GM12878 (cell line): ENCODE results near the gene CACFD1. TPM values are rescaled to one million over a fixed set of nuclear protein-coding genes. Genes with fewer than 3 reads are reported as not detected.

Source experiments
- ATAC-seq: fragments of 200-7000 bp; cut with Tn5 transposase; 3 replicates; pipeline ENCODE4 v1.9.1; 2020; ENCODE audit warnings: mild to moderate bottlenecking, moderate library complexity
- BruUV-seq: library from RNA; stranded (reverse); fragments of 400-500 nt; replicated peaks from 2 replicates; lab custom pipeline; 2021; lab: Mats Ljungman, UMichigan
- CTCF ChIA-PET: fragments of 300-600 bp; sonication (Branson Sonifier 250); formaldehyde crosslinking; extraction: SDS; loops from one replicate; lab custom pipeline; 2021; ENCODE audit warnings: inconsistent platforms; lab: Yijun Ruan, JAX
- POLR2A ChIA-PET: fragments of 350-600 bp; formaldehyde crosslinking; extraction: SDS; loops from one replicate; lab custom pipeline; 2021; ENCODE audit warnings: inconsistent platforms; lab: Charles Lee
- RAD21 ChIA-PET: fragments of 300-600 bp; sonication (Branson Sonifier 250); formaldehyde crosslinking; loops from one replicate; lab custom pipeline; 2023; ENCODE audit warnings: antibody characterized with exemption; ENCODE audit not compliant: unreplicated experiment; lab: Charles Lee
- SMC1A ChIA-PET: fragments of 300-600 bp; sonication (Branson Sonifier 250); formaldehyde crosslinking; loops from one replicate; lab custom pipeline; 2023; ENCODE audit not compliant: unreplicated experiment, uncharacterized antibody; lab: Charles Lee
- DNase-seq: peaks from one replicate; pipeline ENCODE4 v3.0.0-alpha.2; 2011; ENCODE audit warnings: low read depth, low spot score
- FAIRE-seq: peaks from 3 replicates; lab custom pipeline; 2011; peaks lifted over from hg19 to GRCh38; lab: Jason Lieb, UNC
- H2AFZ ChIP-seq: 2 replicates; pipeline ENCODE4 v1.6.0; 2011; ENCODE audit warnings: low read depth, low read length, control low read depth; ENCODE audit not compliant: control insufficient read depth
- H3K27ac ChIP-seq: 2 replicates; pipeline ENCODE4 v1.5.1; 2011; ENCODE audit warnings: control low read depth; ENCODE audit not compliant: control insufficient read depth, insufficient read depth
- H3K27me3 ChIP-seq, 2 experiments: replicated peaks in 1 of 2; 2 replicates each; pipeline versions ENCODE4 v1.6.0 to v1.6.1; 2011; ENCODE audit warnings: low read length in 1 of 2; ENCODE audit not compliant: control insufficient read depth in 2 of 2, insufficient read depth in 2 of 2
- H3K36me3 ChIP-seq, 2 experiments: 2 replicates each; pipeline ENCODE4 v1.5.1; 2011; ENCODE audit warnings: low read length in 1 of 2; ENCODE audit not compliant: control insufficient read depth in 2 of 2, insufficient read depth in 2 of 2
- H3K4me1 ChIP-seq: 2 replicates; pipeline ENCODE4 v1.6.1; 2011; ENCODE audit warnings: mild to moderate bottlenecking, low read length, moderate library complexity, mixed read lengths; ENCODE audit not compliant: control insufficient read depth, insufficient read depth
- H3K4me2 ChIP-seq: 2 replicates; pipeline ENCODE4 v1.6.0; 2011; ENCODE audit warnings: control low read depth; ENCODE audit not compliant: control insufficient read depth, insufficient read depth
- H3K4me3 ChIP-seq: fragments of 200-600 bp; sonication (generic); 2 replicates; pipeline ENCODE4 v1.5.1; 2016
- H3K79me2 ChIP-seq: 2 replicates; pipeline ENCODE4 v1.6.0; 2011; ENCODE audit warnings: low read length; ENCODE audit not compliant: control insufficient read depth, insufficient read depth
- H3K9ac ChIP-seq: 2 replicates; pipeline ENCODE4 v1.8.0; 2011; ENCODE audit warnings: low read length, control low read depth, mixed read lengths; ENCODE audit not compliant: control insufficient read depth, insufficient read depth
- H3K9me3 ChIP-seq: replicated peaks from 3 replicates; pipeline ENCODE4 v1.5.1; 2011; ENCODE audit warnings: mild to moderate bottlenecking, low read length; ENCODE audit not compliant: control insufficient read depth, insufficient read depth
- H4K20me1 ChIP-seq: 2 replicates; pipeline ENCODE4 v1.6.0; 2011; ENCODE audit not compliant: control insufficient read depth, insufficient read depth
- BHLHE40 ChIP-seq, 2 experiments: fragments of 450-650 bp in 1 of 2; IDR thresholded peaks; 2 replicates each; pipeline ENCODE4 v1.6.1; 2011 to 2017; ENCODE audit warnings: low read depth in 2 of 2, borderline replicate concordance in 1 of 2, improper control_type of control experiment in 1 of 2, low read length in 1 of 2, mild to moderate bottlenecking in 1 of 2
- BMI1 ChIP-seq: fragments of 450-650 bp; IDR thresholded peaks from 2 replicates; pipeline ENCODE4 v1.6.1; 2016; ENCODE audit warnings: mild to moderate bottlenecking, moderate library complexity, borderline replicate concordance
- CEBPZ ChIP-seq: fragments of 150-350 bp; IDR thresholded peaks from 2 replicates; pipeline ENCODE4 v1.6.1; 2016; ENCODE audit warnings: low read depth, low read length
- CHD2 ChIP-seq: IDR thresholded peaks from 2 replicates; pipeline ENCODE4 v1.6.1; 2011; ENCODE audit warnings: low read depth, low read length, improper control_type of control experiment, borderline replicate concordance
- DPF2 ChIP-seq: fragments of 450-650 bp; IDR thresholded peaks from 2 replicates; pipeline ENCODE4 v1.6.1; 2017; ENCODE audit warnings: mild to moderate bottlenecking
- IRF4 ChIP-seq: IDR thresholded peaks from 2 replicates; pipeline ENCODE4 v1.6.1; 2011; ENCODE audit warnings: low read depth, low read length
- JUND ChIP-seq: IDR thresholded peaks from 2 replicates; pipeline ENCODE4 v1.6.1; 2012; ENCODE audit warnings: low read depth, mild to moderate bottlenecking, low read length, improper control_type of control experiment, moderate library complexity
- NRF1 ChIP-seq: conservative IDR thresholded peaks from 2 replicates; pipeline ENCODE4 v1.6.1; 2011; ENCODE audit warnings: mild to moderate bottlenecking, low read depth, low read length, improper control_type of control experiment
- POLR2AphosphoS2 ChIP-seq: IDR thresholded peaks from 2 replicates; pipeline ENCODE4 v1.6.1; 2011; ENCODE audit warnings: low read depth, mild to moderate bottlenecking, low read length, improper control_type of control experiment, moderate library complexity
- SP1 ChIP-seq: IDR thresholded peaks from one replicate; pipeline ENCODE4 v1.6.1; 2011; ENCODE audit warnings: low read depth, low read length
- USF1 ChIP-seq: IDR thresholded peaks from 2 replicates; pipeline ENCODE4 v1.6.1; 2011; ENCODE audit warnings: borderline replicate concordance, low read depth, mild to moderate bottlenecking, moderate library complexity, mixed read lengths, low read length; ENCODE audit not compliant: insufficient read depth; ENCODE audit errors: extremely low read length
- ZBTB40 ChIP-seq: fragments of 450-650 bp; IDR thresholded peaks from 2 replicates; pipeline ENCODE4 v1.6.1; 2016; ENCODE audit warnings: mild to moderate bottlenecking, moderate library complexity, borderline replicate concordance
- ZNF207 ChIP-seq: fragments of 450-650 bp; IDR thresholded peaks from 2 replicates; pipeline ENCODE4 v1.6.1; 2014; ENCODE audit warnings: antibody characterized with exemption, mild to moderate bottlenecking, borderline replicate concordance
- ZNF24 ChIP-seq: fragments of 450-650 bp; IDR thresholded peaks from 2 replicates; pipeline ENCODE4 v1.6.1; 2017; ENCODE audit warnings: antibody characterized with exemption, mild to moderate bottlenecking
- WGBS: methylation state at CpG from one replicate; pipeline ENCODE4 v1.1.6; 2016; ENCODE audit warnings: low lambda C conversion rate; ENCODE audit not compliant: insufficient replicate concordance, insufficient coverage; ENCODE audit errors: missing lambda C conversion rate; 5-methylcytosine and 5-hydroxymethylcytosine counted together
- in situ Hi-C: fragments of 300-500 bp; cut with MboI; formaldehyde crosslinking; loops from 9 replicates; pipeline ENCODE4 v1.14.3; 2018; ENCODE audit warnings: mixed read lengths
- intact Hi-C: fragments of 100-400 bp; cut with micrococcal nuclease; formaldehyde crosslinking; loops from one replicate; pipeline ENCODE4 v1.14.2; 2022; ENCODE audit not compliant: unreplicated experiment
- polyA plus RNA-seq, 11 experiments: library from polyadenylated mRNA; depleted of rRNA in 4 of 11; unstranded in 6 of 11; stranded (reverse) in 5 of 11; fragments of >200 nt; fragmentation: Nextera tagmentation in 4 of 11; fragmentation: Illumina TruSeq in 1 of 11; extraction: Ambion mirVana in 4 of 11; extraction: Trizol in 1 of 11; gene quantifications; 1 replicate in 1 of 11; 2 replicates in 10 of 11; pipeline versions ENCODE4 v1.2.1 to v1.2.3, GENCODE V29; 2011 to 2016; ENCODE audit warnings: inconsistent platforms in 2 of 11, missing spikeins in 2 of 11, low read depth in 1 of 11
- total RNA-seq, 4 experiments: library from RNA; depleted of rRNA in 3 of 4; stranded (reverse); fragments of >200 nt in 3 of 4; fragmentation: Illumina TruSeq in 1 of 4; extraction: Trizol in 1 of 4; gene quantifications; 2 replicates each; pipeline versions ENCODE4 v1.2.1 to v1.2.3, GENCODE V29; 2013 to 2021

Gene CACFD1
- total and polyA plus RNA-seq, 10 of the 15 experiments (the other 5 are each of a cell fraction or from before 2014, with no cell fraction given), result 0.09 to 5.8 (median 1.4) TPM; not detected in 1

DNA sequence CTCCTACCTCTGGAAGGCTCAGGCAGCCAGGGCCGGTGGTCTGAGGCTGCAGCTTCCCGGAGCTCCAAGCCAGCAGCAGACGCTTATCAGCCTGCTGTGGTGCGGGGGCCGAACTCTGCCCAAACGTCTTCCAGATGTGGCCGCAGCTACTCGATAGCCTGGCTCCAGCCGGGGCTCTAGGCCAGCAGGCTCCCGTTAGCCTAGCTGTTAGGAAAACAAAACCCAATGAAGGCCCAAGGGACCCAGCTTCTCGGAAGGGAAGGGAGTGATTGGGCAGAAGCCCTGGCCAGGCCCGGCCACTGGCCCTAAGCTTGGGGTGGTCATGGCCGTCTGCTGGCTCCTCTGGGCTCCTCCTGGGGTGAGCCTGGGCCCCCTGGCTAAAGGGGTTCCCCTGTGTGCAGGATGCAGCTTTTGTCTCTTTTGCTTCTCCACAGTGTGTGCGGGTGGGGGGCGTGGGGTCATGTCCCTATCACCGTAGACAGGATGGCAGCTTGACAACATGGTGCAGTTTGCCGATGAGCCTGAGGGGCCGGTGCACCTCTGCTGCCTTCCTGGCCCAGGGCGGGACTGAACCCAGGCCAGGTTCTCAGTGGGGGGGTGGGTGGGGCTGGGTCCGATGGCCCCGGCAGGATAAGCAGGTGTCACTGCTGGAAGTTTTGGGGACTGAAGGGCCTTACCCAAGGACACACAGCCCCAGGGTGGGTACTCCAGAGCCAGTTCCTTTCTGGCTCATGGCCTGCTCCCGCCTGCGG lies 46.3 kb downstream of the CACFD1 start:
- no peaks in the 10 kb centered on the region for H3K4me1 ChIP-seq
- H3K4me3 ChIP-seq, result no peak overlapping the region
- in situ Hi-C loops, result no loop called here
- SMC1A ChIA-PET, result no interaction called here
- intact Hi-C loops, result no loop called here
- no peak overlapping the region for H3K9ac ChIP-seq
- DNase-seq, result no peak
- H3K27ac ChIP-seq, result no peak overlapping the region
- H3K9me3 ChIP-seq, result peaks cover 7% of the 10 kb centered on the region; the same call in 2 of the 3 replicates
- RAD21 ChIA-PET, result no interaction called here
- no peak overlapping the region for H2AFZ ChIP-seq
- CTCF ChIA-PET, result no interaction called here
- no peaks in the 10 kb centered on the region for H3K36me3 ChIP-seq
- FAIRE-seq, result no peak
- no peak for ATAC-seq
- H3K27me3 ChIP-seq, result peaks cover 0 to 2% of the 10 kb centered on the region in 2 experiments; a peak in 2 of 4 replicates
- no TSS peak for BruUV-seq
- no peak overlapping the region for H3K4me2 ChIP-seq
- H3K79me2 ChIP-seq, result no peaks in the 10 kb centered on the region
- POLR2A ChIA-PET, result no interaction called here
- no peaks in the 10 kb centered on the region for H4K20me1 ChIP-seq
- WGBS, result 46% methylated on average over 20 of the region's 23 CpGs
- TF ChIP-seq ZNF24, result no peak
- no peak for TF ChIP-seq NRF1
- no peak for TF ChIP-seq ZNF207
- no peak for TF ChIP-seq POLR2AphosphoS2
- TF ChIP-seq USF1, result no peak
- TF ChIP-seq BHLHE40 (IDR thresholded peaks at IDR 0.05; ENCODE audit: borderline replicate concordance in 1 of 2, low read depth in 2 of 2, low read length in 1 of 2), result no peak
- TF ChIP-seq CEBPZ, result no peak
- no peak for TF ChIP-seq DPF2
- TF ChIP-seq ZBTB40, result no peak
- no peak for TF ChIP-seq IRF4
- no peak for TF ChIP-seq SP1
- TF ChIP-seq BMI1, result no peak
- no peak for TF ChIP-seq CHD2
- TF ChIP-seq JUND, result no peak
